Ascending aorta (tissue), 2 donors: Measurements from ENCODE around the gene ZFP36. TPM values are rescaled to one million over a fixed set of nuclear protein-coding genes. Genes with fewer than 3 reads are reported as not detected.

Source experiments
- DNase-seq, 2 donors: peaks; one replicate each; pipeline ENCODE4 v3.0.0-alpha.2; 2019; ENCODE audit warnings: low spot score in 2 of 2
- H3K27ac ChIP-seq, 2 donors: fragments of 200-600 bp; sonication (generic); one replicate each; pipeline ENCODE4 v1.5.1; 2016 to 2017; ENCODE audit warnings: mild to moderate bottlenecking in 1 of 2
- H3K27me3 ChIP-seq: fragments of 200-600 bp; sonication (generic); one replicate; pipeline ENCODE4 v1.5.1; 2017
- H3K36me3 ChIP-seq, 2 donors: fragments of 200-600 bp; sonication (generic); one replicate each; pipeline ENCODE4 v1.5.1; 2016
- H3K4me1 ChIP-seq, 2 donors: fragments of 200-600 bp; sonication (generic); one replicate each; pipeline ENCODE4 v1.5.1; 2016 to 2017; ENCODE audit warnings: mild to moderate bottlenecking in 1 of 2
- H3K4me3 ChIP-seq, 2 donors: fragments of 200-600 bp; sonication (generic); one replicate each; pipeline ENCODE4 v1.5.1; 2016 to 2017; ENCODE audit warnings: mild to moderate bottlenecking in 1 of 2
- H3K9me3 ChIP-seq, 2 donors: fragments of 200-600 bp; sonication (generic); one replicate each; pipeline ENCODE4 v1.5.1; 2016
- CTCF ChIP-seq, 3 experiments: fragments of 200-600 bp in 2 of 3; fragments of 450-650 bp in 1 of 3; sonication (generic) in 2 of 3; IDR thresholded peaks; one replicate each; pipeline ENCODE4 v1.5.1; 2016 to 2019; ENCODE audit warnings: antibody characterized with exemption in 3 of 3, mild to moderate bottlenecking in 1 of 3, moderate library complexity in 1 of 3
- intact Hi-C: fragments of 100-400 bp; cut with DNase I; formaldehyde crosslinking; loops from one replicate; pipeline ENCODE4 v1.15.1; 2023
- total RNA-seq: library from RNA; depleted of rRNA; stranded (reverse); fragments of >200 nt; gene quantifications from one replicate; pipeline ENCODE4 v1.1.0, GENCODE V29; 2016

The ZFP36 gene
- 1,166 TPM for total RNA-seq

- no peaks in the 10 kb centered on the region for H3K9me3 ChIP-seq
- peaks cover 18 to 28% of the 10 kb centered on the region in 2 donors for H3K36me3 ChIP-seq
- H3K4me3 ChIP-seq = peak within 1 kb of the TSS; percentile 97 to 98
- intact Hi-C loops = loop anchor here (10.0 kb wide), 2 partner anchors 752 to 1308 kb away; partner anchors contain the start of genes COQ8B and ITPKC
- peak; percentile 70 to 97 for DNase-seq
- H3K27ac ChIP-seq = peak within 1 kb of the TSS; percentile 100
- TF ChIP-seq CTCF (IDR thresholded peaks at IDR 0.05) = peak in 1 of 3 experiments; percentile 6
- no peaks in the 10 kb centered on the region for H3K27me3 ChIP-seq
- peaks cover 8 to 27% of the 10 kb centered on the region in 2 donors for H3K4me1 ChIP-seq
Observed at GRCh38 chr19:39406656-39407409, at the start of gene ZFP36. Gene ZFP36, plus strand, starts transcription at chr19:39406847. Its CDS starts 58 bp downstream, at chr19:39406905.

- peaks cover 88 to 89% of the 10 kb centered on the region in 2 donors for H3K36me3 ChIP-seq
- intact Hi-C loops = no loop called here
- no peak for TF ChIP-seq CTCF (IDR thresholded peaks at IDR 0.05)
- DNase-seq = no peak
- H3K9me3 ChIP-seq = no peaks in the 10 kb centered on the region
- H3K4me1 ChIP-seq = no peaks in the 10 kb centered on the region
- H3K27ac ChIP-seq = no peak overlapping the region
- H3K4me3 ChIP-seq = no peak overlapping the region
- no peaks in the 10 kb centered on the region for H3K27me3 ChIP-seq
Observed at GRCh38 chr19:39359026-39359425, 47.6 kb upstream of the ZFP36 start.

GRCh38 chr19:39360599-39360998 is 46.0 kb upstream of the ZFP36 start:
- TF ChIP-seq CTCF (IDR thresholded peaks at IDR 0.05) = no peak
- Histone ChIP-seq H3K9me3 (no peaks in the 10 kb centered on the region), H3K4me3 (no peak overlapping the region), H3K27me3 (no peaks in the 10 kb centered on the region), H3K4me1 (no peaks in the 10 kb centered on the region), H3K27ac (no peak overlapping the region), H3K36me3 (peaks cover 76 to 78% of the 10 kb centered on the region in 2 donors)
- intact Hi-C loops = no loop called here
- no peak for DNase-seq

- Histone ChIP-seq H3K36me3 (peaks cover 58 to 69% of the 10 kb centered on the region in 2 donors), H3K9me3 (no peaks in the 10 kb centered on the region), H3K27ac (peak overlapping the region; percentile 57), H3K27me3 (no peaks in the 10 kb centered on the region), H3K4me3 (no peak overlapping the region), H3K4me1 (no peaks in the 10 kb centered on the region)
- DNase-seq = no peak
- intact Hi-C loops = no loop called here
- TF ChIP-seq CTCF (IDR thresholded peaks at IDR 0.05) = no peak
Observed at GRCh38 chr19:39362682-39363657, 43.7 kb upstream of the ZFP36 start.

GRCh38 chr19:39363901-39364457 is 42.7 kb upstream of the ZFP36 start:
- H3K27ac ChIP-seq = peak overlapping the region; percentile 30 to 57
- no peaks in the 10 kb centered on the region for H3K4me1 ChIP-seq
- no peak for TF ChIP-seq CTCF (IDR thresholded peaks at IDR 0.05)
- H3K4me3 ChIP-seq = no peak overlapping the region
- no peak for DNase-seq
- intact Hi-C loops = no loop called here
- peaks cover 48 to 69% of the 10 kb centered on the region in 2 donors for H3K36me3 ChIP-seq
- H3K9me3 ChIP-seq = no peaks in the 10 kb centered on the region
- no peaks in the 10 kb centered on the region for H3K27me3 ChIP-seq
